ENCODE results near the gene PTPRM.

- TF ChIP-seq EP300 (IDR thresholded peaks at IDR 0.05) = no peak
- TF ChIP-seq, protein P1, sequence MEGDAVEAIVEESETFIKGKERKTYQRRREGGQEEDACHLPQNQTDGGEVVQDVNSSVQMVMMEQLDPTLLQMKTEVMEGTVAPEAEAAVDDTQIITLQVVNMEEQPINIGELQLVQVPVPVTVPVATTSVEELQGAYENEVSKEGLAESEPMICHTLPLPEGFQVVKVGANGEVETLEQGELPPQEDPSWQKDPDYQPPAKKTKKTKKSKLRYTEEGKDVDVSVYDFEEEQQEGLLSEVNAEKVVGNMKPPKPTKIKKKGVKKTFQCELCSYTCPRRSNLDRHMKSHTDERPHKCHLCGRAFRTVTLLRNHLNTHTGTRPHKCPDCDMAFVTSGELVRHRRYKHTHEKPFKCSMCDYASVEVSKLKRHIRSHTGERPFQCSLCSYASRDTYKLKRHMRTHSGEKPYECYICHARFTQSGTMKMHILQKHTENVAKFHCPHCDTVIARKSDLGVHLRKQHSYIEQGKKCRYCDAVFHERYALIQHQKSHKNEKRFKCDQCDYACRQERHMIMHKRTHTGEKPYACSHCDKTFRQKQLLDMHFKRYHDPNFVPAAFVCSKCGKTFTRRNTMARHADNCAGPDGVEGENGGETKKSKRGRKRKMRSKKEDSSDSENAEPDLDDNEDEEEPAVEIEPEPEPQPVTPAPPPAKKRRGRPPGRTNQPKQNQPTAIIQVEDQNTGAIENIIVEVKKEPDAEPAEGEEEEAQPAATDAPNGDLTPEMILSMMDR (IDR thresholded peaks at IDR 0.05) = no peak
- TF ChIP-seq POLR2A (IDR thresholded peaks at IDR 0.05) = no peak
These were observed 194.1 kb downstream of the PTPRM start for GRCh38 chr18:7760967-7761948.

All from ovary (tissue), 3 donors.